ENCODE results near the gene SRGAP1.

SRGAP1 gene

DNA sequence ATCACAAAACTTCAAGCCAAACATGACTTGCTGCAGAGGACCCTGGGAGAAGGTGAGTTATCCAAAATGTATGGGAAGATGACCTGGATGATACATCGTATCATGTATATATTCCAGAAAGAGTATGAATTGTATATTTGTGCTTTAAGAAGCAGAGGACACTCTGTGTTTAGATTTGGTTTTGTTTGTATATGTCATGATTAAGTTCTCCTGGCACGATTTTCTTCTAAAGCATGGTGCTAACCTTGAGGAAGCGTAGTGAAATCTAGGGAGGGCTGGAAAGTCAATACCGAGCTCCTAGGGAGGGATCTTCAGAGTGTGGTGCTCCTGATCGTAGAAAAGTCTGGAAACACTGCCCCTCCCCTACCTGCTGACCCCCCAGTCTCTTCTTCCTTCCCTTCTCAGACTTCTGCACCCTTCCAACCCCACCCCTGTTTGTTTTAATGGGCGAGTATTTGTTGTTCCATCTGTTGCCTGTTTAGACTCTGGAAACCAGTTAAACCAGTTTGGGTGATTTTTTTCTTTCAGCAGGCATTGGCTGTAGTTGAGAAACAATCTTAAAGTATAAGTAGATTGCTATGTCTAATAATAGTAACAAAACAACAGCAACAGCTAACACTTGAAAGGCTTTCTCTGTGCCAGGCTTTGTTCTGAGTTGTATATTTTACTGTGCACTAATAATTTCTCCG, 236.0 kb downstream of the SRGAP1 start:
- no peak for TF ChIP-seq CTCF (conservative IDR thresholded peaks at IDR 0.05)
- peak overlapping the region; percentile 45 for H3K27ac ChIP-seq

DNA sequence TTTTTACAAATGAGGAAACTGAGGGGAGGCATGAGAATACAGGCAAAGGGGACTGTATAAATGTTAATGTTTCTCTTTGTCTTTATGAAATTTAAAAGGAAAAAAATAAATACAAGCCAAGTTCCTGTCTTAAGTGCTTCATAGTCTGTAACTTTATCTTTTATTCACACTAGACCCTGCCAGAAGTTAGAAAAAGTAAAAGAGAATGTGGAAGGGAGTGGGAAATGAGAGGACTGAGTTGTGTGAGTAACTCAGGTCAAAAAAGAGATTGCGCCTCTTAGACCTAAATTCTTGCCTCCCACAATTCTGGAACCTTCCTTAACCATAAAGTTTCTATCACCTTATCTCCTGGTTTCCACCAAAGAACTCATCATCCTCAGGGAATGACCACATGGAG, 236.5 kb downstream of the SRGAP1 start:
- TF ChIP-seq CTCF (conservative IDR thresholded peaks at IDR 0.05), result no peak
- peak overlapping the region; percentile 45 for H3K27ac ChIP-seq

- TF ChIP-seq CTCF (conservative IDR thresholded peaks at IDR 0.05), result no peak
- H3K27ac ChIP-seq, result peak overlapping the region; percentile 67
Measured at GRCh38 chr12:64082116-64082515, 237.6 kb downstream of the SRGAP1 start.

- H3K27ac ChIP-seq, result peak overlapping the region; percentile 67
- TF ChIP-seq CTCF (conservative IDR thresholded peaks at IDR 0.05), result no peak
Measured at GRCh38 chr12:64082866-64083268, 238.4 kb downstream of the SRGAP1 start.

DNA sequence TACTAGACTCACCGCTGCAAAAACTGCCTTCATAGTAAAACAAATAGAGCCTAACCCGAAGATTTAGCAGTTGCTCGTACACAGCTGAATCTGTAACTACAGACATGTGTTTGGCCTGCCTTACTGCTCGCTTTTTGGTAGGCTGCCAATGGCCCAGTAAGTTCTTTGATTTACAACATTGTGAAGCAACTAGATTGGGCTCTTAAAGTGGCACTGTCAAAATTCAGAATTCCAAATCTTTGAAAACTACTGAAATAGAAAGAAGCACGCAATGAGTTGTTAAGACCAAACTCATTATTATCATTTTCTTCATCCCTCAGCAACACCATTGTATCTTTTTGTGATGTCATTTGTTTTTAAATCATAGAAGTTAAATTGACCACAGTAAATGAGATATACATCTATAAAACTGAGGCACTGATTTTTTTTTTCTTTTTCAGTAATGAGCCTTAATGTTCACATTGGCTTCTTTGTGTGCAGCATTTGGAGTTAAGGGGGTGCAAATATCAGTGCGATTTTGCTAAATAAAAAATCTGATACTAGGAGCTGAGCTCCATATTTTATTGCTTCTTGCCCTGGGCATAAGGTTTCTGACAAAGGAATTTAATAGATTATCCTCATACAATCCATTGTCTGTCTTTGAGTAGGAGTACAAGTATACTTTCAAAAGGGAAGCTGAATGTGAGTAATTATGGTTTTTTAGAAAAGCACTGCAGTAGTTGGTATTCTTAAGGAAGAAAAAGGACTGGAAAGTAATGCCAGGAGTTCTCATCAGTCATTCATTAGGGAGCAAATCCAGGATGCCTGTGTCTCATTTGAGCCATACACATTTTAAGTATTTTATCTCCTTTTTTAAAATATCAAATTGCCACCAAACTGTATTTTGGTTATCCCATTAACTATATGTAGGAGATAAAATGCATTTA, 239.0 kb downstream of the SRGAP1 start:
- no peak for TF ChIP-seq CTCF (conservative IDR thresholded peaks at IDR 0.05)
- peak overlapping the region; percentile 67 for H3K27ac ChIP-seq

DNA sequence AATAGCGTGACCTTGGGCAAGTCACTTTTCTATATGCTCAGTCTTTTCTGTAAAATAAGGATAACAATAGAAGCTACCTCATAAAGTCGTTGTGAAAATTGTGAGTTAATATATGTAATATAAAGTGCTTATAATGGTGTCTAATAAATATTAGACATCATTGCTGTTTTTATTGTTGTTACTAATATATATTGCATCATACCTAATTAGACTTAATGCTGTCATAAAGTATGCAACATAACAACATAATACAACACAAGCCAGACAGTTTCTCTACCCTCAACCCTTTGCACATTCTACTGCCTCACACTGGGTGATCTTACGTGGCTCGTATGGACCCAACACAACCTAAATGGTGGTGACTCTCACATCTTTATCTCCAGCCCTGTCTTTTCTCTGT, 240.7 kb downstream of the SRGAP1 start:
- H3K27ac ChIP-seq, result no peak overlapping the region
- no peak for TF ChIP-seq CTCF (conservative IDR thresholded peaks at IDR 0.05)

- no peak for TF ChIP-seq CTCF (conservative IDR thresholded peaks at IDR 0.05)
- H3K27ac ChIP-seq, result no peak overlapping the region
Measured at GRCh38 chr12:64085996-64086395, 241.5 kb downstream of the SRGAP1 start.

Data from VCaP (cell line).